WTC11 (cell line): Measurements from ENCODE around the gene KCTD2. TPM values are rescaled to one million over a fixed set of nuclear protein-coding genes. Genes with fewer than 3 reads are reported as not detected.

Experiments
- ATAC-seq: fragments of 200-7000 bp; cut with Tn5 transposase; 2 replicates; pipeline ENCODE4 v1.10.0; 2021; ENCODE audit warnings: mild to moderate bottlenecking, moderate library complexity
- CTCF ChIA-PET: fragments of 300-600 bp; sonication (Branson Sonifier 250); formaldehyde crosslinking; loops from one replicate; lab custom pipeline; 2021; ENCODE audit warnings: antibody characterized with exemption; lab: Charles Lee
- POLR2A ChIA-PET: fragments of 350-600 bp; sonication (Branson Sonifier 250); formaldehyde crosslinking; loops from one replicate; lab custom pipeline; 2021; ENCODE audit warnings: antibody characterized with exemption; lab: Charles Lee
- DNase-seq: peaks from one replicate; pipeline ENCODE4 v3.0.0; 2021; ENCODE audit warnings: low spot score
- H3K27ac Mint-ChIP-seq: 2 replicates; pipeline ENCODE4 v1.8.0; 2021; ENCODE audit warnings: mixed read lengths
- H3K27me3 Mint-ChIP-seq: 2 replicates; pipeline ENCODE4 v1.8.0; 2021; ENCODE audit warnings: low read depth, mild to moderate bottlenecking, moderate library complexity, mixed read lengths
- H3K36me3 Mint-ChIP-seq: 2 replicates; pipeline ENCODE4 v1.8.0; 2021; ENCODE audit warnings: mixed read lengths
- H3K4me1 Mint-ChIP-seq: 2 replicates; pipeline ENCODE4 v1.8.0; 2022; ENCODE audit warnings: mixed read lengths
- H3K4me3 Mint-ChIP-seq: 2 replicates; pipeline ENCODE4 v1.8.0; 2021; ENCODE audit warnings: mild to moderate bottlenecking, moderate library complexity, mixed read lengths
- H3K9me3 Mint-ChIP-seq: 2 replicates; pipeline ENCODE4 v1.8.0; 2021; ENCODE audit warnings: mixed read lengths
- AFF4 ChIP-seq: sonication (generic); formaldehyde crosslinking; IDR thresholded peaks from 2 replicates; pipeline ENCODE4 v1.8.1; 2023; ENCODE audit warnings: mild to moderate bottlenecking, missing genetic modification reagents, borderline replicate concordance
- ATF1 ChIP-seq: sonication (generic); formaldehyde crosslinking; IDR thresholded peaks from 2 replicates; pipeline ENCODE4 v1.8.1; 2023; ENCODE audit warnings: mild to moderate bottlenecking, moderate library complexity, missing genetic modification reagents
- ELF4 ChIP-seq: sonication (generic); formaldehyde crosslinking; IDR thresholded peaks from 2 replicates; pipeline ENCODE4 v1.8.1; 2022; ENCODE audit warnings: low read depth, mild to moderate bottlenecking, moderate library complexity, missing genetic modification reagents
- JAZF1 ChIP-seq: fragments of 250-450 bp; sonication (Bioruptor Pico); IDR thresholded peaks from 2 replicates; pipeline ENCODE4 v1.9.0; 2021; ENCODE audit warnings: moderate library complexity, mild to moderate bottlenecking, inconsistent platforms
- OVOL2 ChIP-seq: fragments of 250-450 bp; sonication (Bioruptor Pico); IDR thresholded peaks from 2 replicates; pipeline ENCODE4 v1.9.0; 2021; ENCODE audit warnings: mild to moderate bottlenecking, borderline replicate concordance
- PREB ChIP-seq: sonication (generic); formaldehyde crosslinking; IDR thresholded peaks from 2 replicates; pipeline ENCODE4 v1.8.1; 2022; ENCODE audit warnings: mild to moderate bottlenecking, missing genetic modification reagents, moderate library complexity, borderline replicate concordance
- RELA ChIP-seq: sonication (generic); formaldehyde crosslinking; IDR thresholded peaks from 2 replicates; pipeline ENCODE4 v1.8.1; 2022; ENCODE audit warnings: missing genetic modification reagents, mild to moderate bottlenecking, borderline replicate concordance
- RORB ChIP-seq: fragments of 250-450 bp; sonication (Bioruptor Pico); IDR thresholded peaks from 2 replicates; pipeline ENCODE4 v1.9.0; 2021; ENCODE audit warnings: mild to moderate bottlenecking
- SOX15 ChIP-seq: fragments of 250-450 bp; sonication (Bioruptor Pico); IDR thresholded peaks from 2 replicates; pipeline ENCODE4 v1.9.0; 2021; ENCODE audit warnings: mild to moderate bottlenecking
- SP1 ChIP-seq: sonication (generic); formaldehyde crosslinking; conservative IDR thresholded peaks from 2 replicates; pipeline ENCODE4 v1.8.1; 2022; ENCODE audit warnings: missing genetic modification reagents
- ZNF232 ChIP-seq: sonication (generic); formaldehyde crosslinking; IDR thresholded peaks from 2 replicates; pipeline ENCODE4 v1.8.0; 2022; ENCODE audit warnings: mild to moderate bottlenecking, missing genetic modification reagents
- ZNF416 ChIP-seq: fragments of 250-450 bp; sonication (Bioruptor Pico); IDR thresholded peaks from 2 replicates; pipeline ENCODE4 v1.9.0; 2021; ENCODE audit warnings: mild to moderate bottlenecking, inconsistent platforms
- total RNA-seq: library from RNA; stranded (reverse); gene quantifications from 3 replicates; pipeline ENCODE4 v1.2.3, GENCODE V29; 2021
- TF ChIP-seq, protein P1 (sequence below): sonication (generic); formaldehyde crosslinking; IDR thresholded peaks from 2 replicates; pipeline ENCODE4 v1.8.0; 2023; ENCODE audit warnings: missing genetic modification reagents, mild to moderate bottlenecking, borderline replicate concordance
- TF ChIP-seq, protein P2 (sequence below): sonication (generic); formaldehyde crosslinking; IDR thresholded peaks from 2 replicates; pipeline ENCODE4 v1.8.1; 2022; ENCODE audit warnings: mild to moderate bottlenecking, moderate library complexity, missing genetic modification reagents
- TF ChIP-seq, protein P3 (sequence below): sonication (generic); formaldehyde crosslinking; IDR thresholded peaks from 2 replicates; pipeline ENCODE4 v1.8.1; 2022; ENCODE audit warnings: low read depth, mild to moderate bottlenecking, moderate library complexity, missing genetic modification reagents, borderline replicate concordance

KCTD2 gene
- total RNA-seq, 1 experiment from 2014 or later = 31.3 TPM

DNA sequence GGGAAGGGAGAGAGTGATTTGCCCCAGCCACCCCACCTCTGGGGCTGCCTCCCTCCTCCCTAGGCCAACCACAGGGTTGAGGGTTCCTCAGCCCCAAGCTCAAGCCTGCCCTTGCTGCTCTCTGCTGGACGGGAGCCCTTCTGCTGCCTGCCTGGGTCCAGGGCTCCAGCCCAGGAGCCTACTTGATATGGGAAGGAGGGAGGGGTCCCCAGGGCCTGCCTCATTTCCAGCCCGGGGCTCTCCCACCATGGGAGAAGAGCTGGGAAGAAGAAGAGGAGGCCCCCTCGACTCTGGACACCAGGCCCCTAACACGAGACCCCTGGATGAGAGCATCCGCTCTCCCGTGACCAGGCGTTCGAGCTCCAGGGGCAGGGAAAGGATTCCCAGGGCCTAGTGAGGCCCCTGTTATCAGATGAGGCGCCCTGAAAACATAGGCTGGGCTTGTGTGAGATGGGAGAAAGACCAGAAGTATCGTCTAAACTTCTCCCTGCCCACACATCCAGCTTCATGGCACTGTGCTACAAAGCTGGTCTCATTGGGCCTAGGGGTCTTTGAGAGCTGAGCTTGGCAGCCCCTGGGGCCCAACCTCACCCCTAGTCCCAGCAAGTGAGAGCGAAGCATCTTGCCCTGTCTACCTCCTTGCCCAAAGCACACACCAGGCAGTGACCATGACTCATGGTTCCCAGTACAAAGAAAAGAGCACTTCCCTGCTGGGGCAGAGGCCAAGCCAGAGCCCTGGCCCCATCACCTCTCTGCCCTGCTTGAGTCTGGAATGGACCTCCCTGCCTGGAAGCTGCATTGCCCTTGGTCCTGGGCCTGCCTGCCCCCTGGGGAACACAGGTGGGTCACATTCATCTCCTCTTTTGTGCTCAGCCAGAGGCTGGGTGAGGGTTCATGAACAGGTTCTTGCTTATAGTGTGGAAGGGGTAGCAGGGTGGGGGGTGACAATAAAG, 41.7 kb downstream of the KCTD2 start:
- POLR2A ChIA-PET = interaction anchor here (0.5 to 2.5 kb wide), 9 partner anchors 10 to 84 kb away, joined by 3 to 9 read pairs (median 4); partner anchors contain the start of genes ARMC7 and JPT1
- H3K4me3 Mint-ChIP-seq = peak overlapping the region; percentile 86
- DNase-seq = no peak
- H3K4me1 Mint-ChIP-seq = peaks cover 66% of the 10 kb centered on the region
- peak overlapping the region; percentile 61 for H3K27ac Mint-ChIP-seq
- no peaks in the 10 kb centered on the region for H3K36me3 Mint-ChIP-seq
- TF ChIP-seq RORB = no peak
- TF ChIP-seq PREB (CRISPR knock-in tag) = no peak
- no peak for TF ChIP-seq ZNF232 (CRISPR knock-in tag)
- no peak for TF ChIP-seq AFF4 (CRISPR knock-in tag)
- TF ChIP-seq, protein P1, sequence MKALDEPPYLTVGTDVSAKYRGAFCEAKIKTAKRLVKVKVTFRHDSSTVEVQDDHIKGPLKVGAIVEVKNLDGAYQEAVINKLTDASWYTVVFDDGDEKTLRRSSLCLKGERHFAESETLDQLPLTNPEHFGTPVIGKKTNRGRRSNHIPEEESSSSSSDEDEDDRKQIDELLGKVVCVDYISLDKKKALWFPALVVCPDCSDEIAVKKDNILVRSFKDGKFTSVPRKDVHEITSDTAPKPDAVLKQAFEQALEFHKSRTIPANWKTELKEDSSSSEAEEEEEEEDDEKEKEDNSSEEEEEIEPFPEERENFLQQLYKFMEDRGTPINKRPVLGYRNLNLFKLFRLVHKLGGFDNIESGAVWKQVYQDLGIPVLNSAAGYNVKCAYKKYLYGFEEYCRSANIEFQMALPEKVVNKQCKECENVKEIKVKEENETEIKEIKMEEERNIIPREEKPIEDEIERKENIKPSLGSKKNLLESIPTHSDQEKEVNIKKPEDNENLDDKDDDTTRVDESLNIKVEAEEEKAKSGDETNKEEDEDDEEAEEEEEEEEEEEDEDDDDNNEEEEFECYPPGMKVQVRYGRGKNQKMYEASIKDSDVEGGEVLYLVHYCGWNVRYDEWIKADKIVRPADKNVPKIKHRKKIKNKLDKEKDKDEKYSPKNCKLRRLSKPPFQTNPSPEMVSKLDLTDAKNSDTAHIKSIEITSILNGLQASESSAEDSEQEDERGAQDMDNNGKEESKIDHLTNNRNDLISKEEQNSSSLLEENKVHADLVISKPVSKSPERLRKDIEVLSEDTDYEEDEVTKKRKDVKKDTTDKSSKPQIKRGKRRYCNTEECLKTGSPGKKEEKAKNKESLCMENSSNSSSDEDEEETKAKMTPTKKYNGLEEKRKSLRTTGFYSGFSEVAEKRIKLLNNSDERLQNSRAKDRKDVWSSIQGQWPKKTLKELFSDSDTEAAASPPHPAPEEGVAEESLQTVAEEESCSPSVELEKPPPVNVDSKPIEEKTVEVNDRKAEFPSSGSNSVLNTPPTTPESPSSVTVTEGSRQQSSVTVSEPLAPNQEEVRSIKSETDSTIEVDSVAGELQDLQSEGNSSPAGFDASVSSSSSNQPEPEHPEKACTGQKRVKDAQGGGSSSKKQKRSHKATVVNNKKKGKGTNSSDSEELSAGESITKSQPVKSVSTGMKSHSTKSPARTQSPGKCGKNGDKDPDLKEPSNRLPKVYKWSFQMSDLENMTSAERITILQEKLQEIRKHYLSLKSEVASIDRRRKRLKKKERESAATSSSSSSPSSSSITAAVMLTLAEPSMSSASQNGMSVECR (CRISPR knock-in tag) = no peak
- TF ChIP-seq RELA (CRISPR knock-in tag) = no peak
- no peak for TF ChIP-seq SOX15 (CRISPR knock-in tag)
- TF ChIP-seq JAZF1 (CRISPR knock-in tag) = no peak
- TF ChIP-seq ZNF416 (CRISPR knock-in tag) = no peak
- no peak for TF ChIP-seq ELF4 (CRISPR knock-in tag)
- TF ChIP-seq, protein P2, sequence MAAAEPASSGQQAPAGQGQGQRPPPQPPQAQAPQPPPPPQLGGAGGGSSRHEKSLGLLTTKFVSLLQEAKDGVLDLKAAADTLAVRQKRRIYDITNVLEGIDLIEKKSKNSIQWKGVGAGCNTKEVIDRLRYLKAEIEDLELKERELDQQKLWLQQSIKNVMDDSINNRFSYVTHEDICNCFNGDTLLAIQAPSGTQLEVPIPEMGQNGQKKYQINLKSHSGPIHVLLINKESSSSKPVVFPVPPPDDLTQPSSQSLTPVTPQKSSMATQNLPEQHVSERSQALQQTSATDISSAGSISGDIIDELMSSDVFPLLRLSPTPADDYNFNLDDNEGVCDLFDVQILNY (CRISPR knock-in tag) = no peak
- no peak for TF ChIP-seq ATF1 (CRISPR knock-in tag)
- TF ChIP-seq, protein P3, sequence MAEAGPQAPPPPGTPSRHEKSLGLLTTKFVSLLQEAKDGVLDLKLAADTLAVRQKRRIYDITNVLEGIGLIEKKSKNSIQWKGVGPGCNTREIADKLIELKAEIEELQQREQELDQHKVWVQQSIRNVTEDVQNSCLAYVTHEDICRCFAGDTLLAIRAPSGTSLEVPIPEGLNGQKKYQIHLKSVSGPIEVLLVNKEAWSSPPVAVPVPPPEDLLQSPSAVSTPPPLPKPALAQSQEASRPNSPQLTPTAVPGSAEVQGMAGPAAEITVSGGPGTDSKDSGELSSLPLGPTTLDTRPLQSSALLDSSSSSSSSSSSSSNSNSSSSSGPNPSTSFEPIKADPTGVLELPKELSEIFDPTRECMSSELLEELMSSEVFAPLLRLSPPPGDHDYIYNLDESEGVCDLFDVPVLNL (CRISPR knock-in tag) = no peak
- no peak for TF ChIP-seq SP1 (CRISPR knock-in tag)
- TF ChIP-seq OVOL2 (CRISPR knock-in tag) = no peak
- no peaks in the 10 kb centered on the region for H3K9me3 Mint-ChIP-seq
- H3K27me3 Mint-ChIP-seq = no peaks in the 10 kb centered on the region; the same call in 1 of the 2 replicates
- CTCF ChIA-PET = interaction anchor here (0.5 to 3.1 kb wide), 22 partner anchors 8 to 219 kb away, joined by 3 to 32 read pairs (median 8); partner anchors contain the start of genes MIF4GD, MRPL58, NT5C and NUP85
- peak; percentile 5 for ATAC-seq
